H1 (cell line): ENCODE data around the gene MAML3. TPM values are rescaled to one million over a fixed set of nuclear protein-coding genes. Genes with fewer than 3 reads are reported as not detected.

Experiments
- CTCF ChIA-PET: fragments of 300-600 bp; sonication (Branson Sonifier 250); formaldehyde crosslinking; loops from one replicate; lab custom pipeline; 2021; ENCODE audit not compliant: partially characterized antibody; lab: Charles Lee
- POLR2A ChIA-PET: fragments of 300-600 bp; sonication (Branson Sonifier 250); formaldehyde crosslinking; loops from one replicate; lab custom pipeline; 2021; ENCODE audit warnings: inconsistent platforms; ENCODE audit not compliant: partially characterized antibody; lab: Charles Lee
- DNase-seq, 2 experiments: peaks; one replicate each; pipeline versions ENCODE4 v3.0.0 to v3.0.0-alpha.2; 2010 to 2022; ENCODE audit warnings: low spot score in 2 of 2, low read depth in 1 of 2, mixed read lengths in 1 of 2
- FAIRE-seq: peaks from 2 replicates; lab custom pipeline; 2011; peaks lifted over from hg19 to GRCh38; lab: Jason Lieb, UNC
- H2AFZ ChIP-seq: 2 replicates; pipeline ENCODE4 v1.8.1; 2012; ENCODE audit warnings: low read length, inconsistent platforms
- H2AK5ac ChIP-seq: 2 replicates; pipeline ENCODE4 v1.6.1; 2013; ENCODE audit warnings: low read depth, low read length
- H2BK120ac ChIP-seq: replicated peaks from 2 replicates; pipeline ENCODE3; 2013; ENCODE audit warnings: low read depth, low read length, inconsistent platforms
- H2BK12ac ChIP-seq: 2 replicates; pipeline ENCODE4 v1.6.1; 2013; ENCODE audit warnings: low read depth, low read length
- H2BK15ac ChIP-seq: 2 replicates; pipeline ENCODE4 v1.6.1; 2013; ENCODE audit warnings: low read length
- H2BK20ac ChIP-seq: 2 replicates; pipeline ENCODE4 v1.6.1; 2013; ENCODE audit warnings: low read length
- H2BK5ac ChIP-seq: 2 replicates; pipeline ENCODE4 v1.6.1; 2013; ENCODE audit warnings: low read depth, low read length
- H3K14ac ChIP-seq: 2 replicates; pipeline ENCODE4 v1.6.1; 2013; ENCODE audit warnings: inconsistent platforms; ENCODE audit not compliant: insufficient read length
- H3K18ac ChIP-seq: 2 replicates; pipeline ENCODE4 v1.6.1; 2013; ENCODE audit warnings: low read length; ENCODE audit errors: extremely low read depth
- H3K23ac ChIP-seq: 2 replicates; pipeline ENCODE4 v1.6.1; 2013; ENCODE audit warnings: inconsistent platforms; ENCODE audit not compliant: insufficient read length
- H3K23me2 ChIP-seq: 2 replicates; pipeline ENCODE4 v1.6.1; 2013; ENCODE audit warnings: low read depth, low read length
- H3K27ac ChIP-seq: 2 replicates; pipeline ENCODE4 v1.6.1; 2011; ENCODE audit warnings: low read depth, low read length, inconsistent platforms
- H3K27me3 ChIP-seq, 4 experiments: replicated peaks in 1 of 4; 1 replicate in 1 of 4; 2 replicates in 3 of 4; pipeline versions ENCODE4 v1.6.1 to v1.8.1; 2011 to 2013; ENCODE audit warnings: low read length in 3 of 4, mild to moderate bottlenecking in 3 of 4, inconsistent platforms in 2 of 4, mixed read lengths in 2 of 4, moderate library complexity in 1 of 4; ENCODE audit not compliant: control insufficient read depth in 3 of 4, insufficient read depth in 3 of 4; ENCODE audit errors: extremely low read depth in 1 of 4
- H3K36me3 ChIP-seq, 4 experiments: 2 replicates each; pipeline versions ENCODE4 v1.6.1 to v1.8.1; 2011 to 2013; ENCODE audit warnings: mild to moderate bottlenecking in 4 of 4, low read length in 3 of 4, moderate library complexity in 2 of 4, control low read depth in 1 of 4, inconsistent platforms in 1 of 4; ENCODE audit not compliant: insufficient read depth in 4 of 4, control insufficient read depth in 2 of 4
- H3K4ac ChIP-seq: replicated peaks from 2 replicates; pipeline ENCODE3; 2013; ENCODE audit warnings: low read length, low read depth, mixed read lengths, inconsistent platforms; ENCODE audit not compliant: insufficient read length
- H3K4me1 ChIP-seq, 4 experiments: replicated peaks in 1 of 4; 1 replicate in 1 of 4; 2 replicates in 3 of 4; pipeline versions ENCODE4 v1.6.1 to v1.8.1; 2011 to 2013; ENCODE audit warnings: low read length in 3 of 4, inconsistent platforms in 2 of 4, mixed read lengths in 1 of 4; ENCODE audit not compliant: insufficient read depth in 4 of 4, control insufficient read depth in 3 of 4
- H3K4me2 ChIP-seq, 2 experiments: 2 replicates each; pipeline versions ENCODE4 v1.6.1 to v1.8.1; 2011 to 2013; ENCODE audit warnings: low read depth in 2 of 2, low read length in 2 of 2, control low read depth in 1 of 2, inconsistent platforms in 1 of 2, mild to moderate bottlenecking in 1 of 2; ENCODE audit not compliant: insufficient read depth in 1 of 2
- H3K4me3 ChIP-seq, 4 experiments: fragments of 200-600, 300-600 bp in 1 of 4; sonication (generic), shearing (Covaris generic), sonication (Bioruptor Twin) in 1 of 4; 2 replicates each; pipeline versions ENCODE4 v1.5.1 to v1.8.1; 2011 to 2016; ENCODE audit warnings: low read length in 4 of 4, low read depth in 3 of 4, control low read depth in 2 of 4, inconsistent platforms in 2 of 4, mild to moderate bottlenecking in 2 of 4, mixed read lengths in 1 of 4, moderate library complexity in 1 of 4; ENCODE audit not compliant: insufficient read depth in 2 of 4; ENCODE audit errors: extremely low read depth in 1 of 4
- H3K56ac ChIP-seq: replicated peaks from 2 replicates; pipeline ENCODE3; 2013; ENCODE audit warnings: low read depth, mild to moderate bottlenecking, mixed read lengths, low read length, inconsistent platforms; ENCODE audit not compliant: insufficient read length
- H3K79me1 ChIP-seq: 2 replicates; pipeline ENCODE4 v1.6.1; 2013; ENCODE audit warnings: low read depth, low read length, control low read depth
- H3K79me2 ChIP-seq, 2 experiments: 2 replicates each; pipeline versions ENCODE4 v1.6.1 to v1.8.1; 2012 to 2013; ENCODE audit warnings: low read length in 2 of 2, mild to moderate bottlenecking in 2 of 2, inconsistent platforms in 1 of 2; ENCODE audit not compliant: insufficient read depth in 2 of 2, control insufficient read depth in 1 of 2
- H3K9ac ChIP-seq, 4 experiments: replicated peaks in 1 of 4; 1 replicate in 1 of 4; 2 replicates in 3 of 4; pipeline versions ENCODE4 v1.6.1 to v1.8.1; 2011 to 2013; ENCODE audit warnings: low read depth in 3 of 4, low read length in 3 of 4, control low read depth in 2 of 4, mild to moderate bottlenecking in 2 of 4, moderate library complexity in 2 of 4, inconsistent platforms in 1 of 4; ENCODE audit errors: extremely low read depth in 1 of 4
- H3K9me3 ChIP-seq, 2 experiments: 2 replicates each; pipeline versions ENCODE4 v1.6.1 to v1.8.1; 2012 to 2013; ENCODE audit warnings: mild to moderate bottlenecking in 2 of 2, moderate library complexity in 2 of 2, control low read depth in 1 of 2, inconsistent platforms in 1 of 2, low read depth in 1 of 2, low read length in 1 of 2, mixed read lengths in 1 of 2; ENCODE audit not compliant: insufficient read depth in 2 of 2
- H4K20me1 ChIP-seq, 2 experiments: replicated peaks in 1 of 2; 2 replicates each; pipeline versions ENCODE3 to v1.8.1; 2011 to 2013; ENCODE audit warnings: inconsistent platforms in 2 of 2, low read length in 2 of 2, mild to moderate bottlenecking in 1 of 2; ENCODE audit not compliant: insufficient read depth in 2 of 2, control insufficient read depth in 1 of 2
- H4K5ac ChIP-seq: 2 replicates; pipeline ENCODE4 v1.6.1; 2013; ENCODE audit warnings: low read length, low read depth, mixed read lengths, inconsistent platforms; ENCODE audit not compliant: insufficient read length
- H4K8ac ChIP-seq: 2 replicates; pipeline ENCODE4 v1.8.0; 2013; ENCODE audit warnings: mild to moderate bottlenecking, moderate library complexity, low read length, inconsistent platforms; ENCODE audit not compliant: insufficient read depth; ENCODE audit errors: extremely low read depth
- H4K91ac ChIP-seq: replicated peaks from 2 replicates; pipeline ENCODE3; 2013; ENCODE audit warnings: low read length, mixed read lengths, inconsistent platforms; ENCODE audit not compliant: insufficient read length
- BACH1 ChIP-seq: IDR thresholded peaks from 2 replicates; pipeline ENCODE4 v1.6.1; 2012; ENCODE audit warnings: low read length, improper control_type of control experiment
- CHD1 ChIP-seq: IDR thresholded peaks from 2 replicates; pipeline ENCODE4 v1.6.1; 2012; ENCODE audit warnings: low read depth, low read length, improper control_type of control experiment
- CTBP2 ChIP-seq: IDR thresholded peaks from 2 replicates; pipeline ENCODE4 v1.7.0; 2011; ENCODE audit warnings: borderline replicate concordance, mild to moderate bottlenecking, moderate library complexity, mixed read lengths, low read length; ENCODE audit not compliant: insufficient read depth, insufficient read length
- EP300 ChIP-seq, 2 experiments: IDR thresholded peaks; 1 replicate in 1 of 2; 2 replicates in 1 of 2; pipeline ENCODE4 v1.6.1; 2011 to 2012; ENCODE audit warnings: low read depth in 2 of 2, low read length in 2 of 2, mild to moderate bottlenecking in 2 of 2, borderline replicate concordance in 1 of 2, inconsistent platforms in 1 of 2, moderate library complexity in 1 of 2
- NRF1 ChIP-seq: IDR thresholded peaks from 2 replicates; pipeline ENCODE4 v1.6.1; 2011; ENCODE audit warnings: mild to moderate bottlenecking, low read depth, low read length, improper control_type of control experiment
- RAD21 ChIP-seq, 2 experiments: IDR thresholded peaks in 1 of 2; conservative IDR thresholded peaks in 1 of 2; 2 replicates each; pipeline ENCODE4 v1.6.1; 2011; ENCODE audit warnings: low read depth in 2 of 2, low read length in 2 of 2, improper control_type of control experiment in 1 of 2, inconsistent platforms in 1 of 2, mild to moderate bottlenecking in 1 of 2, moderate library complexity in 1 of 2
- SIN3A ChIP-seq, 2 experiments: IDR thresholded peaks in 1 of 2; conservative IDR thresholded peaks in 1 of 2; 2 replicates each; pipeline ENCODE4 v1.6.1; 2011 to 2012; ENCODE audit warnings: low read length in 2 of 2, improper control_type of control experiment in 1 of 2, low read depth in 1 of 2, mild to moderate bottlenecking in 1 of 2
- SRF ChIP-seq: IDR thresholded peaks from 2 replicates; pipeline ENCODE4 v1.6.1; 2011; ENCODE audit warnings: mild to moderate bottlenecking, low read depth, low read length, moderate library complexity
- TBP ChIP-seq: IDR thresholded peaks from 2 replicates; pipeline ENCODE4 v1.6.1; 2011; ENCODE audit warnings: low read depth, low read length, improper control_type of control experiment
- ZNF274 ChIP-seq: IDR thresholded peaks from 2 replicates; pipeline ENCODE4 v1.7.0; 2012; ENCODE audit warnings: low read length, borderline replicate concordance; ENCODE audit errors: extremely low read depth
- WGBS, 2 experiments: shearing (Covaris generic) in 1 of 2; methylation state at CpG; one replicate each; pipeline versions ENCODE4 v1.1.6 to v1.1.7; 2013 to 2015; ENCODE audit warnings: low lambda C conversion rate in 2 of 2, mixed read lengths in 2 of 2, inconsistent platforms in 1 of 2, low coverage in 1 of 2, missing lambda C conversion rate in 1 of 2; ENCODE audit not compliant: insufficient replicate concordance in 2 of 2, insufficient coverage in 1 of 2, insufficient read length in 1 of 2; ENCODE audit errors: extremely low coverage in 1 of 2, missing lambda C conversion rate in 1 of 2; 5-methylcytosine and 5-hydroxymethylcytosine counted together
- polyA plus RNA-seq, 7 experiments: library from polyadenylated mRNA; depleted of rRNA in 3 of 7; stranded (reverse) in 5 of 7; unstranded in 2 of 7; fragments of >200 nt in 5 of 7; fragments of 200-250 nt in 2 of 7; gene quantifications; 1 replicate in 5 of 7; 2 replicates in 1 of 7; 4 replicates in 1 of 7; pipeline versions ENCODE4 v1.2.1 to v1.2.3, GENCODE V29; 2011 to 2013; ENCODE audit warnings: missing spikeins in 2 of 7, mixed read lengths in 2 of 7
- total RNA-seq: library from RNA; stranded (reverse); fragmentation: NEBNext Ultra II Directional; extraction: Animal tissue kit (Norgen Biotek cat#: 25700); gene quantifications from 2 replicates; pipeline ENCODE4 v1.2.1, GENCODE V29; 2021
- TF ChIP-seq, protein P1 (sequence below), 3 experiments: IDR thresholded peaks; 1 replicate in 2 of 3; 2 replicates in 1 of 3; pipeline versions ENCODE4 v1.5.1 to v1.6.1; 2011; ENCODE audit warnings: low read length in 3 of 3, mild to moderate bottlenecking in 3 of 3, inconsistent platforms in 2 of 3, low read depth in 1 of 3, moderate library complexity in 1 of 3; ENCODE audit not compliant: insufficient read depth in 1 of 3; ENCODE audit errors: control extremely low read depth in 1 of 3

The MAML3 gene
- total and polyA plus RNA-seq, 2 of the 8 experiments (the other 6 are each of a cell fraction or from before 2014, with no cell fraction given) = 2.1 to 5.7 TPM

DNA sequence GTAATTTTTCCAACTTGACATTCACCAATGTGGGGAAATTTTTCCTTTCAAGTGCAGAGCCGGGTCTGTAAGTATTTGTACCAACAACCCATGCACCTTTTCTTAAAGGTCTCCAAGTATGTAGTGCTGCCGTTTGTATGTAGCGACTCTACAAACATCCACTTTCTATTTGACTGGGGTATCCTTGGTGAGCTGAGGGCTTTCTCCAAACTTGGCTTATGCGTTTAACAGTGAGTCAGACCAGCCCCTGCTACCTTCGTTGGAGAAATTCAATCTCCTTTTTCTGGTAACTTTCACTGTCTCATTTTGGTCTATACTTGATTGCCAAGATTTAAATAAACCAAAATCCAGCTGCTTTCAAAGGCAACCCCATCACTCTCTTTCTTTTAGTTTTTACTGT is 453.4 kb downstream of the MAML3 start:
- H4K91ac ChIP-seq = no peak overlapping the region
- H3K79me1 ChIP-seq = no peaks in the 10 kb centered on the region
- no peak overlapping the region for H4K8ac ChIP-seq
- no peaks in the 10 kb centered on the region for H4K20me1 ChIP-seq
- ChIA-PET POLR2A (no interaction called here), CTCF (interaction anchor here (0.6 to 3.4 kb wide), 5 partner anchors 10 to 260 kb away, joined by 3 to 32 read pairs (median 3); no protein-coding TSS in a partner anchor)
- no peak overlapping the region for H3K18ac ChIP-seq
- no peak for DNase-seq
- no peak overlapping the region for H3K4me3 ChIP-seq
- no peaks in the 10 kb centered on the region for H3K23me2 ChIP-seq
- no peak overlapping the region for H3K9ac ChIP-seq
- H2BK120ac ChIP-seq = no peak overlapping the region
- H4K5ac ChIP-seq = no peak overlapping the region
- no peak overlapping the region for H3K4ac ChIP-seq
- H2AFZ ChIP-seq = no peak overlapping the region
- peak; percentile 24 for FAIRE-seq
- H3K27ac ChIP-seq = no peak overlapping the region
- H2BK12ac ChIP-seq = no peak overlapping the region
- no peak overlapping the region for H2AK5ac ChIP-seq
- WGBS, 2 experiments = 81% methylated on average over 5 of the region's 5 CpGs; no CpG with 5 or more reads in 1 of the 2 experiments
- no peaks in the 10 kb centered on the region for H3K4me1 ChIP-seq
- no peak overlapping the region for H2BK5ac ChIP-seq
- no peak overlapping the region for H3K23ac ChIP-seq
- H2BK15ac ChIP-seq = no peak overlapping the region
- H3K9me3 ChIP-seq = no peaks in the 10 kb centered on the region
- no peak overlapping the region for H3K56ac ChIP-seq
- H3K14ac ChIP-seq = no peak overlapping the region
- H3K79me2 ChIP-seq = no peaks in the 10 kb centered on the region
- no peaks in the 10 kb centered on the region for H3K36me3 ChIP-seq
- no peak overlapping the region for H3K4me2 ChIP-seq
- no peak overlapping the region for H2BK20ac ChIP-seq
- no peaks in the 10 kb centered on the region for H3K27me3 ChIP-seq
- TF ChIP-seq TBP = no peak
- no peak for TF ChIP-seq NRF1
- TF ChIP-seq CTBP2 = no peak
- TF ChIP-seq BACH1 = no peak
- TF ChIP-seq ZNF274 = no peak
- TF ChIP-seq RAD21 (IDR thresholded peaks at IDR 0.05 in 1 of 2, conservative IDR thresholded peaks at IDR 0.05 in 1 of 2; ENCODE audit: low read depth in 2 of 2, low read length in 2 of 2) = no peak
- no peak for TF ChIP-seq CHD1
- no peak for TF ChIP-seq EP300 (IDR thresholded peaks at IDR 0.05; ENCODE audit: borderline replicate concordance in 1 of 2, low read depth in 2 of 2, low read length in 2 of 2)
- TF ChIP-seq SRF = no peak
- TF ChIP-seq SIN3A (conservative IDR thresholded peaks at IDR 0.05 in 1 of 2, IDR thresholded peaks at IDR 0.05 in 1 of 2; ENCODE audit: low read depth in 1 of 2, low read length in 2 of 2) = no peak
- TF ChIP-seq, protein P1, sequence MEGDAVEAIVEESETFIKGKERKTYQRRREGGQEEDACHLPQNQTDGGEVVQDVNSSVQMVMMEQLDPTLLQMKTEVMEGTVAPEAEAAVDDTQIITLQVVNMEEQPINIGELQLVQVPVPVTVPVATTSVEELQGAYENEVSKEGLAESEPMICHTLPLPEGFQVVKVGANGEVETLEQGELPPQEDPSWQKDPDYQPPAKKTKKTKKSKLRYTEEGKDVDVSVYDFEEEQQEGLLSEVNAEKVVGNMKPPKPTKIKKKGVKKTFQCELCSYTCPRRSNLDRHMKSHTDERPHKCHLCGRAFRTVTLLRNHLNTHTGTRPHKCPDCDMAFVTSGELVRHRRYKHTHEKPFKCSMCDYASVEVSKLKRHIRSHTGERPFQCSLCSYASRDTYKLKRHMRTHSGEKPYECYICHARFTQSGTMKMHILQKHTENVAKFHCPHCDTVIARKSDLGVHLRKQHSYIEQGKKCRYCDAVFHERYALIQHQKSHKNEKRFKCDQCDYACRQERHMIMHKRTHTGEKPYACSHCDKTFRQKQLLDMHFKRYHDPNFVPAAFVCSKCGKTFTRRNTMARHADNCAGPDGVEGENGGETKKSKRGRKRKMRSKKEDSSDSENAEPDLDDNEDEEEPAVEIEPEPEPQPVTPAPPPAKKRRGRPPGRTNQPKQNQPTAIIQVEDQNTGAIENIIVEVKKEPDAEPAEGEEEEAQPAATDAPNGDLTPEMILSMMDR (IDR thresholded peaks at IDR 0.05; ENCODE audit: control extremely low read depth in 1 of 3, insufficient read depth in 1 of 3, low read depth in 1 of 3, low read length in 3 of 3) = no peak
